ENCODE measurements around the gene PIK3C3. TPM values are rescaled to one million over a fixed set of nuclear protein-coding genes. Genes with fewer than 3 reads are reported as not detected.

PIK3C3 gene
- total RNA-seq, 3 donors from 2014 or later, result 33.4 to 70.4 (median 45.9) TPM

- Histone ChIP-seq H3K36me3 (no peaks in the 10 kb centered on the region), H3K27me3 (no peaks in the 10 kb centered on the region), H3K27ac (no peak overlapping the region), H3K4me1 (no peaks in the 10 kb centered on the region), H3K4me3 (no peak overlapping the region), H3K9me3 (no peaks in the 10 kb centered on the region)
- no peak for DNase-seq (ENCODE audit: low spot score in 2 of 2)
- TF ChIP-seq POLR2A (IDR thresholded peaks at IDR 0.05), result no peak
- TF ChIP-seq POLR2AphosphoS5 (IDR thresholded peaks at IDR 0.05), result no peak
- no peak for TF ChIP-seq CTCF (IDR thresholded peaks at IDR 0.05)
- intact Hi-C loops (cut with DNase I; ENCODE audit: low total_unique reads), result loop anchor here (5.0 kb wide), 1 partner anchor 126 kb away; no protein-coding TSS in a partner anchor
Measured at GRCh38 chr18:42131066-42131929, 176.3 kb downstream of the PIK3C3 start.

GRCh38 chr18:42131930-42132244, 176.9 kb downstream of the PIK3C3 start:
- Histone ChIP-seq H3K36me3 (no peaks in the 10 kb centered on the region), H3K9me3 (no peaks in the 10 kb centered on the region), H3K4me1 (no peaks in the 10 kb centered on the region), H3K27me3 (no peaks in the 10 kb centered on the region), H3K4me3 (no peak overlapping the region), H3K27ac (no peak overlapping the region)
- intact Hi-C loops (cut with DNase I; ENCODE audit: low total_unique reads), result loop anchor here (5.0 kb wide), 1 partner anchor 125 kb away; no protein-coding TSS in a partner anchor
- DNase-seq (ENCODE audit: low spot score in 2 of 2), result no peak
- TF ChIP-seq POLR2AphosphoS5 (IDR thresholded peaks at IDR 0.05) (no peak), CTCF (IDR thresholded peaks at IDR 0.05) (no peak)

All from breast epithelium (tissue), 4 donors.